Peyer's patch (tissue), 4 donors: ENCODE results near the gene MAOA.

Source experiments
- CTCF ChIP-seq, 6 experiments: fragments of 450-650 bp in 4 of 6; fragments of 200-600 bp in 2 of 6; sonication (generic) in 1 of 6; IDR thresholded peaks; one replicate each; pipeline ENCODE4 v1.5.1; 2017 to 2019; ENCODE audit warnings: antibody characterized with exemption in 6 of 6, mild to moderate bottlenecking in 3 of 6, moderate library complexity in 1 of 6
- POLR2A ChIP-seq, 2 donors: fragments of 450-650 bp; IDR thresholded peaks; one replicate each; pipeline ENCODE4 v1.5.1; 2017; ENCODE audit warnings: antibody characterized with exemption in 2 of 2, mild to moderate bottlenecking in 2 of 2, moderate library complexity in 2 of 2

- TF ChIP-seq POLR2A (IDR thresholded peaks at IDR 0.05) (no peak), CTCF (IDR thresholded peaks at IDR 0.05) (no peak)
Observed at GRCh38 chrX:43756076-43756475, 100.0 kb downstream of the MAOA start.
